Caki2 (cell line): ENCODE measurements around the gene SEC63. TPM values are rescaled to one million over a fixed set of nuclear protein-coding genes. Genes with fewer than 3 reads are reported as not detected.
"Not testable (repeated sequence)": the region's sequence is repeated elsewhere in the genome, so short reads cannot be mapped to it uniquely, and the experiment has no call there.

Experiments used
- DNase-seq: peaks from one replicate; pipeline ENCODE4 v3.0.0-alpha.2; 2015; ENCODE audit warnings: low read depth
- in situ Hi-C: cut with HindIII; loops from 2 replicates; pipeline ENCODE4 v1.10.0; 2016; ENCODE audit warnings: low sequenced_read_pairs, low pct_unique_long_range_greater_than_20kb, mixed read lengths
- total RNA-seq: library from RNA; depleted of rRNA; stranded (reverse); fragments of >200 nt; shearing (Covaris generic); gene quantifications from 2 replicates; pipeline ENCODE4 v1.2.3, GENCODE V29; 2014; ENCODE audit warnings: low replicate concordance; rRNA removed

SEC63 gene, protein sequence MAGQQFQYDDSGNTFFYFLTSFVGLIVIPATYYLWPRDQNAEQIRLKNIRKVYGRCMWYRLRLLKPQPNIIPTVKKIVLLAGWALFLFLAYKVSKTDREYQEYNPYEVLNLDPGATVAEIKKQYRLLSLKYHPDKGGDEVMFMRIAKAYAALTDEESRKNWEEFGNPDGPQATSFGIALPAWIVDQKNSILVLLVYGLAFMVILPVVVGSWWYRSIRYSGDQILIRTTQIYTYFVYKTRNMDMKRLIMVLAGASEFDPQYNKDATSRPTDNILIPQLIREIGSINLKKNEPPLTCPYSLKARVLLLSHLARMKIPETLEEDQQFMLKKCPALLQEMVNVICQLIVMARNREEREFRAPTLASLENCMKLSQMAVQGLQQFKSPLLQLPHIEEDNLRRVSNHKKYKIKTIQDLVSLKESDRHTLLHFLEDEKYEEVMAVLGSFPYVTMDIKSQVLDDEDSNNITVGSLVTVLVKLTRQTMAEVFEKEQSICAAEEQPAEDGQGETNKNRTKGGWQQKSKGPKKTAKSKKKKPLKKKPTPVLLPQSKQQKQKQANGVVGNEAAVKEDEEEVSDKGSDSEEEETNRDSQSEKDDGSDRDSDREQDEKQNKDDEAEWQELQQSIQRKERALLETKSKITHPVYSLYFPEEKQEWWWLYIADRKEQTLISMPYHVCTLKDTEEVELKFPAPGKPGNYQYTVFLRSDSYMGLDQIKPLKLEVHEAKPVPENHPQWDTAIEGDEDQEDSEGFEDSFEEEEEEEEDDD
- 0.84 and 6.6 TPM in 2 replicates for total RNA-seq

DNA sequence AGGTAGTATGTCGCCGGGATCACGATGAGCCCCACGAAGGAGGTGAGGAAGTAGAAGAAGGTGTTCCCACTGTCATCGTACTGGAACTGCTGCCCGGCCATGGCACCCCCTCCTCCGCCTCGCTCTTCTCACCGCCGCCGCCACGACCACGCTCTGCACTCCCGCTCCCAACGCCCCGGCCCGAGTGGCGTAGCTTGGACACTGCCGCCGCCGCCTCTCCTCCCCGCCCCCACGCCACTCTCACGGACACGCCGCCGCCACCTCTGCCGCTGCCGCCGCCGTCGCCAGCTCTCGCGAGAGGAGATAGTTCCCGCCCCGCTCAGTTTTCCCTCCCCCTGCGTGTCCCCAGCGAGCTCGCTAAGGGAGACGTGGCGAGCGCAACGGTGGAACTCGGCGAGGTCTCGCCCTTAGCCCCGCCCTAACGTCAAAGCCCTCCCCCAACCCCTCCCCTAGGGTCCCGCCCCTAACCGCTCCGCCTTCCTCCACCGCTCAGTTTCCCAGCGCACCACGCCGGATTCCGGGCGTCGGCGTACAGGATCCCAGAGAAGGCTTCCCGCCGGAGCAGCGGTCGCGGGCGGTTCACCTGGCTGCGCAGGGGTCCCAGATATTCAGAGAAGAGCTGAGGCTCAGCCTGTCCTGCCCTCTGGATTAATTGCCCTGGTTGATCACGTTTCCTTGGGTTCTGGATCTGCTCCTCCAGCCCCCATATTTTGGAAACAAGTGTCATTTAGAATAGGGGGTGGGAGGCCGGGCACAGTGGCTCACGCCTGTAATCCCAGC is at the start of gene SEC63:
Gene SEC63 (minus strand): TSS at position 300 of the 780 bp plus-strand sequence. CDS start 199 bp downstream, at position 101.
- in situ Hi-C loops: no loop called here
- DNase-seq: peak; percentile 87

DNA sequence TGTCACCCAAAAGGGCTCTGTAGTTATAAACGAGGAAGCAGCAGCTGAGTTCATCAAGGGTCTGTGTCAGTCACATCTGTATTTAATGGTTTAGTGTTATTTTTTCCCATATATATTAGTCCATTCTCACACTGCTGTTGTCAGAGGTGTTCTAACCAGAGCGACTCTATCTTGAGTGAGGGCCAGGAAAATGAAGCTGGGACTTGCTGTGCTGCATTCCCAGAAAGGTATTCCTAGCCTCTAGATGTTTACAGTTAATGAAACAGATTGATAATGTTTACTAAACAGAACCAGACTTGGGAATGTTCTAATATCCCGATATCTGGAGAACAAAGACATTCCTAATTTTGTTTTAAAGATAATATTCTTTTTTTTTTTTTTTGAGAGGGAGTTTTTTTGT is 48.0 kb upstream of the SEC63 start:
- in situ Hi-C loops: no loop called here
- DNase-seq: no peak

DNA sequence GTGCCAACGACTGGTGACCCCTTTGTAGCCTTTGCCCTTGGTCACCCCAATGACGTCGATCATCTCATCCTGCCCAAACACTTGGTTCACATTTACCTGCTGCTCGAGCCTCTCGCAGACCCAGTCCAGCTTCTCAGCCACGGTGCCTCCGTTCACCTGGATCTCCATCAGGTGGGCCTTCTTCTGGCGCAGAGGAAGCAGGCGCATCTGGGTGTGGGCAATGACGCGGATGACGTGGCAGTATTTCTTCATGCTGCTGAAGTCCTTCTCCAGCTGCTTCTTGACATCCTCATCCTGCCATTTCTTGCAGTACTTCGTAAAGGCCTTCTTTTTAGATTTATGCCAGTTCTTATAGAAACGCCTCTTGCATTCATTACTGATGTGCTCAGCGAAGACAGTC is 46.9 kb upstream of the SEC63 start:
- in situ Hi-C loops: no loop called here

DNA sequence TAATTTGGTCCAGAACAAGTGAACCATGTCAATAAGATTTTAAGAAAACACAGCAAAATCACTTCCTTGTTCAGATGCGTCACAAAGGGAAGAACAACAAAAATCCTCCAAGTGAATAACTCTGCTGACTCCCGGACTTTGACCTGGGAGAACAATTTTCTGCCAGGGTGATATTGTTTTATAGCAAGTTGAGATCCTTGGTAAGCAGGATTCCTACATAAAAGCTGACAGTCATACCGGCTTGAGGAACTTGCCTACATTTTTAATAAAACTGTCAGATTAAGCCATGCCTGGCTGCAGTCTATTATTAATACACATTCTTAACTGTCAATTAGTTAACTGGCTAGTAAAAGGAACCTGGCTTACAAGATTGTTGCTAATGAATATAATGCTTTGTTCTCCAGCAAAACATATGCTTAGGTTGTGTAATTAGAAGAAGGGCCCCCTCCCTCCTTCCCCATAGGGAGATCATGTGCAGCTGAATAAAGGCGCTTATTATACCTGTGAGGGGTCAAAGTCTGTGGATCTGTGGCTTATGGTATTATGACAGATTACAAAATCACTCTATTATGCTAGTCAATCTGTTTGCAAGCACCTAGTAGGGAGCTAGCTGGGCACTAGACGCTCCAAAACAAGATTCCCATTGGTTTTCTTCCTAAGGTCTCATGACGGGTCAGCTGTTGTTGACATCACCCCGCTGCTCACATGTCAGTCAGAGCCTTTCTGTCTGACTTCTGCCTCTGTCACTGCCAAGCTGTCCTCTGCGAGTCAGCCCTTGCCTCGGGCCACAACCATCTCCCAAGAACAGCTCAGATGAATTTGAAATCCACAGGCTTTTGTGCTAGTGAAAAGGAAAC is 44.6 kb upstream of the SEC63 start:
- DNase-seq: peak; percentile 86
- in situ Hi-C loops: no loop called here

More for the DNA sequence above, 46.9 kb upstream of the SEC63 start:
- DNase-seq: no peak

DNA sequence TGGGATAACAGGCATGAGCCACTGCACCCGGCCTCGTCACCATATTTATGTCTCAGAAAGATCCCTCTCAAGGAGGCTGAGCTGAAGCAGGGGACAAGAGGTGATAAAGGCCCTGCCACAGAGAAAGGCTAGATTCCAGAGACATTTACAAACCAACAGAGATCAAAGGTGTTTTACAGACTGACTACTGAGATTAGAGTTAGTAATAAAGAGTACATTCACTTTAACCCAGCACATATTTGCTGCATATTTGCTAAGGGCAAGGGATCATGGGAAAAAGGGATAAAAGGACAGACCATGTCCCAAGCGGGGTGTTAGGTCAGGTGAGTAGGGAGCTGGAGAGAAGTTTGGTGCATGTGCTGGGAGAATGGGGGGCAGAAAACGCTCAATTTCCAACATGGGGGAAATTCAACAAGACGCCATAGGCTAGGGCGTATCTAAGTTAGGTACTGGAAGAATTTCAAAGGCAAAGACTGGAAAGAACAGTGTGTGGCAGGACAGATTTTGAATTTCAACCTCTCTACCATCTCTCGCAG is 43.8 kb upstream of the SEC63 start:
- in situ Hi-C loops: no loop called here
- DNase-seq: no peak

DNA sequence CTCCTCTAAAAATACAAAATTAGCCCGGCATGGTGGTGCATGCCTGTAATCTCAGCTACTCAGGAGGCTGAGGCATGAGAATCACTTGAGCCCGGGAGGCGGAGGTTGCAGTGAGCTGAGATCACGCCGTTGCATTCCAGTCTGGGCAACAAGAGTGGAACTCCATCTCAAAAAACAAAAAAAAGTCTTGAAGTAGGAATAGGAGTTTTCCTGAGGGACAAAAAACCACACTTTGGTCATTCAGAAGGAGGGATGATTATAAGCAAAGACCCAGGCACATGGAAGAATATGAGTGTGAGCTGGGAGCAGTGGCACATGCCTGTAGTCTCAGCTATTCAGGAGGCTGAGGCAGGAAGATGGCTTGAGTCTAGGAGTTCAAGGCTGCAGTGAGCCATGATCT is 42.3 kb upstream of the SEC63 start:
- DNase-seq, in situ Hi-C loops: not testable (repeated sequence)

DNA sequence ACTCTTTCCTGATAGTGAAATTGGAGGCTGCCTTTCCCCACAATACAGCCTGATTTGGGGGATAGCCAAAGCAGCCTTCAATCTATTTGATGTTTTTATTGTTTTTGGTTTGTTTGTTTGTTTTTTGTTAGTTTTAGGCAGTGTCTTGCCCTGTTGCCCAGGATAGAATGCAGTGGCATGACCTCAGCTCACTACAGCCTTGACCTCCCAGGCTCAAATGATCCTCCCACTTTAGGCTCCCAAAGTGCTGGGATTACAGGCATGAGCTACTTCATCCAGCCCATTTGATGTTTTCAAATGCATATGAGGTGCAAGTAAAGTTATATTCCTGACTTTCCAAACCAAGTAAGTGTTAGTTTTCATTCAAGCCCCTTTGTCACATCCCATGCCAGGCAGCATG is 41.3 kb upstream of the SEC63 start:
- in situ Hi-C loops: no loop called here
- DNase-seq: no peak

DNA sequence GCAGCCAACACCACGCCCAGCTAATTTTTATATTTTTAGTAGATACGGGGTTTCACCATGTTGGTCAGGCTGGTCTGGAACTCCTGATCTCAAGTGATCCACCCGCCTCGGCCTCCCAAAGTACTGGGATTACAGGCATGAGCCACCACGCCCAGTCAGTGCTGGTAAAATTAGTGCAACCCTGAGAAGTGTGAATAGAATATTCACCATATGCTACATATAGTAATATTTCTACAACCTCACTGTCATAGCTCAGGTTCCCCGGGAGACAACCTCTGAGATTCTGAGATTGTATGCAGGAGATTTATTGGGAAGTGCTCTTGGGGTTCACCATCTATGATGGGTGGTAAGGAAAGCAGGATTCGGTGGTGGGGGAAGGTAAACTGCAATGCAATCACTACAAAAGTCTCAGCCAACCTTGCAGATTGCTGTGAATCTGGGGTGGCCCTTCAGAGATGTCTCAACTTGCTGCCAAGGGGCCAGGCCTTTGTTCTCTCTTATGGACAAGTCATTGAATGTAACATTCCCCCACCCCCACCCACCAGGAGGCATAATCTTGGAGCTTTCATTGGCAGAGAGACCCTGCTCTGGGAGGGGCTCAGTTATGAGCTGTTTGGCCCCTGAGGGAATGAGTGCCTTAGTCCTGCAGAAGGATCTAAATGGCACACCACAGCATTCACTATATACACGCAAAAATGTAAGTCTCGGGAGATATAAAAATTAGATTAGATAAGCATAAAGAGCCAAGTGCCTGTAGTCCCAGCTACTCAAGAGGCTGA is 34.0 kb upstream of the SEC63 start:
- in situ Hi-C loops: no loop called here
- no peak for DNase-seq

DNA sequence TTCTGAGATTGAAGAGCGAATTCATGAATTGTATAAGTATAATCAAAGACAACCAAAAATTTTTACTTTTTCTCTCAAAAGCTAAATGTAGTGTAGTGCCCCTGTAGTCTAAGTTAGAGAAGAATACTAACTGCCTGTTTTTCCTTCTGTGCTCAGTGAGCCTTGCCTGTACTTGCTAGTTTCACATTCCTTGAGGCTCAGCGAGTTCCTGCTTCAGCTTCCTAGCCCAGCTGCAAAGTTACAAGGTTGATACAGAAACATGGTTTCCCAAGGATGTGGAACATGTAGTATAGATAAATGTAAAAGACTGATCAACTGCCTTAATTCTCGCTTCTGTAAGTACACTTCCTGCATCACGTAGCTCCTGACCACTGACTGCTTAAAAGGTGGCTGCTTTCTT is 33.1 kb upstream of the SEC63 start:
- in situ Hi-C loops: no loop called here
- no peak for DNase-seq

DNA sequence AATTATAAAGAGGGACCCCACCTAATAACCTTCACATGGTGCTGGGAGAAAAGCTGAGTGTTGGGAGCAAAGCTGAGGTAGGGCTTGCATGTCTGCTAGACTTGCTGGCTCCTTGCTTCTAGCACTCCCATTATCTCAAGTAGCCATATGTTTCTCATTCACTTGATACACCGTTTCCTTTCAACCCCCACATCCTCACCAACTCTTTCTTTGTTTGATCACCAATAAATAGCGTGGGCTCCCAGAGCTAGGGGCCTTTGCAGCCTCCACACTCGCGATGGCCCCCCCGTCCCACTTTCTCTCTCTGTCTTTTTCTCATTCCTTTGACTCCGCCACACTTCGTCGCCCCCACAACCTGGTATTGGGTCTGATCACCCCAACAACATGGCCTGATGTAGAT is 32.6 kb upstream of the SEC63 start:
- in situ Hi-C loops, DNase-seq: not testable (repeated sequence)

DNA sequence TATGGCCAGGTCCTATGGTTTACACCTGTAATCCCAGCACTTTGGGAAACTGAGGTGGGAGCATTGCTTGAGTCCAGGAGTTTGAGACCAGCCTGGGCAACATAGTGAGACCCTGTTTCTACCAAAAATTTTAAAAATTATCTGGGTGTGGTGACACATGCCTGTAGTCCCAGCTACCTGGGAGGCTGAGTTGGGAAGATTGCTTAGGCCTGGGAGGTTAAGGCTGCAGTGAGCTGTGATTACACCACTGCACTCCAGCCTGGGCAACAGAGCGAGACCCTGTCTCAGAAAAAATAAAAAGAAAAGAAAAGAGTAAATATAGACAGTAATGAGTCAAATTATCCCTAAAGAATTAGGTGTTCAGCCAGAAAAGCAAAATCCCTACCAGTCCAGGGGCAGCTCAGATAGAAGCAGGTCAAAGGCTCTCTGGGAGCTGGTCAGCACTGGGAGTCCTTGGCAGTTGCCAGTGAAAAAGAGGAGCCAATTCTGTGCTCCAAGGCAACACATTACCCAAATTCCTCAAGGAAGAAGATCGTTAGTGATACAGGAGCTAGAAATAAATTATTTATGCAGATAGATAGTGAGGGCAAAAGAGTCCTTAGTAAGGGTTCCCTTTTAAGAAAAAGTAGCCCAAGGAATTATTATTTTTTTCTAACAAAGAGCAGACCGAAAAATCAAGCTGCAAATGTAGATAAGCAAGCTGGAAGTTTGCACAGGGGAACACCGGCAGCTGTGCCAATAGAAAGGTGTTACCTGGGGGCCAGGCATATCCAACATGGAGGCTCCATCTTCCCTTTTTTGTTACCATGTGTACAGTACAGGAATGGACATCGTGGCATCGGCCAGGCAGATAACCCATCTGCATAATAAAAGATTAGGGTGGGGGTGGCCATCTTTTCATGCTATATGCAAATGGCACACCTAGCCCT is 31.4 kb upstream of the SEC63 start:
- no peak for DNase-seq
- in situ Hi-C loops: no loop called here

DNA sequence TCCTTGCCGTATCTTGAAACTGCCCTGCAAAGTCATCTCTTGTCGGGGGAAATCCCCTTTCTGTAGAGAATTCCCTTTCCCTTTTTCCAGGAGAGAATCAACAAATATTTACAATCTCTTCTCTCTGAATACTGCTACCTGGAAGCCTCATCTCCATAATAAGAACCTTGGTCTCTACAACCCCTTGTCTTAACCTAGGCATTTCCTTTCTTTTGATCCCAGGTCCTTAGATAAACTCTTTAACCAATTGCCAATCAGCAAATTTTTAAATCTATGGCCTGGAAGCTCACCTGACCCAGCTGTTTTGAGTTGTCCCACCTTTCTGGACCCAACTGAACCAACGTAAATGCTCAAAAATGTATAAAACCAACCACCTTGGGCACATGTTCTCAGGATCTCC is 30.6 kb upstream of the SEC63 start:
- in situ Hi-C loops: no loop called here
- DNase-seq: no peak

DNA sequence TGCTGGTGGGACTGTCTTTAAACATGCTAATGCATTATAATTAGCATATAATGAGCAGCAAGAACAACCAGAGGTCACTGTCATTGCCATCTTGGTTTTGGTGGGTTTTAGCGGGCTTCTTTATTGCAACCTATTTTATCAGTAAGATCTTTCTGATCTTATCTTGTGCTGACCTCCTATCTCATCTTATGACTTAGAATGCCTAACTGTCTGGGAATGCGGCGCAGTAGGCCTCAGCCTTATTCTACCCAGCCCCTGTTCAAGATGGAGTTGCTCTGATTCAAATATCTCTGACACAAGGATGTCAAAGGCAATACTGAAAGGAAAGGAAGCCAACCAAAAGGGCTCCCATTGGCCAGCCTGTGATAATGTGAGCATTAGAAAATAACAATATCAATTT is 29.8 kb upstream of the SEC63 start:
- DNase-seq: no peak
- in situ Hi-C loops: no loop called here

DNA sequence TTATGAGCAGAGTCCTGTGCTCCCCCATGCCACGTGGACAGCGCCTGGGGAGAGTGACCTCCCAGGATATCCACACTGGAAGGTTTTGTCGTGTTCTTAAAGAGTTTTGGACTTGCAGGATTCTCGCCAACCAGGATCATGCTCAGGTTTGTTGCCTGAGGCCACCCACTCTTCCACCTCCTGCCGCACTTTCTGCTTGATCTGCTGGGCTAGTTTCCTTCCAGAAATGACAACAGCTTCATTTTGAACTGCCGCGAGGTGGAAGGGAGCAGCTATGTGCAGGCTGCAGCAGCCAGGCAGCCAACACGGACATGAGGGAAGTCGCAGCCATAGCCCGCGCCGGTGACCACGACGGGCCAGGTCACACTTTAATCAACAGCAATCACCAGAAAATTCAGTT is 27.7 kb upstream of the SEC63 start:
- no peak for DNase-seq
- in situ Hi-C loops: no loop called here

DNA sequence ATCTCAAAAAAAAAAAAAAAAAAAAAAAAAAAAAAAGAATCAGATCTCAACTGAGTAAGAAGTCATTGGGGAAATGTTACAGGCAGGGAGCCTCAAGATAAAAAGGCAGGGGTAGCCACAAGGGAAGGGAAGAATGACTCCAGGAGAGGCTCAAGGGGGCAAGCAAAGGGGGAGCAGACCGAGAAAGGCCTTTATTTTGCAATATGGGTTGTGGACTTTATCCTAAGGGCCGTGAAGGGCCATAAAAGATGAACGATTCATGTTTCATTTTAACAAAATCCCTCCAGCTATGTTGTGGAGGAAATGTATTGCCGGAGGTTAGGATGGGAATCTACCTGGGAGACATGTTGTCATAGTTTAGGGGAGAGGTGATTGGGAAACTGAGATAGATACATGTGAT is 25.8 kb upstream of the SEC63 start:
- in situ Hi-C loops: no loop called here
- no peak for DNase-seq

DNA sequence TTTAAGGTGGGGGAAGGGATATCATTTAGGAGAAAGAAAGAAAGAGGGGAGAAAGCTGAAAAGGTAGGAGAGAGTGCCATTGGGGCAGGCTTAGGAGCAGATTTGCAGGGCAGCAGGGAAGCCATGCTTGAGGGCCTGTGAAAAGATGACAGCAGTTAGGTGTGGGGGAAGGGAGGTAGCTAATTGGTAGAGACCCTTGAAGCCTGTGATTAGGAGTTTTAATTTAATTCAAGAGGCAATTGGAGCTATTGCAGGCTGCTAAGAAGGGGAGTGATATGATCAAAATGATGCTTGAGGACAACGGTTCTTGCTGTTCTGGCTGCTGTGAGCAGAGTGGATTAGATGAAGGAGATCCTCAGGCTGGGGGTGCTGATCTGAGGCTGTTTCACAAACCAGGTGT is 24.5 kb upstream of the SEC63 start:
- in situ Hi-C loops: no loop called here
- no peak for DNase-seq
